Stimulated activated naive CD8-positive, alpha-beta T cell treated with anti-CD3 and anti-CD28 coated beads, Interleukin-15, amount 100 ng/mL, for 72 hours (primary cell): ENCODE results near the gene RASGEF1C.
A peak's percentile ranks its signal among the peaks of the same experiment; 100 is the strongest.
"Not testable (repeated sequence)": the region's sequence is repeated elsewhere in the genome, so short reads cannot be mapped to it uniquely, and the experiment has no call there.

Source experiments
- ATAC-seq: fragments of 150-1000 bp; cut with Tn5 transposase; 2 replicates; pipeline ENCODE4 v1.10.0; 2021; ENCODE audit warnings: mild to moderate bottlenecking, moderate library complexity
- DNase-seq, 2 donors: peaks; one replicate each; pipeline ENCODE4 v3.0.0; 2021 to 2022
- H3K27ac Mint-ChIP-seq, 2 donors: one replicate each; pipeline ENCODE4 v1.8.0; 2022; ENCODE audit warnings: mild to moderate bottlenecking in 2 of 2, mixed read lengths in 2 of 2, moderate library complexity in 2 of 2
- H3K27me3 Mint-ChIP-seq: one replicate; pipeline ENCODE4 v1.8.0; 2022; ENCODE audit warnings: mixed read lengths
- H3K4me1 Mint-ChIP-seq: one replicate; pipeline ENCODE4 v1.8.0; 2022; ENCODE audit warnings: mild to moderate bottlenecking, mixed read lengths
- H3K4me3 Mint-ChIP-seq, 2 donors: one replicate each; pipeline ENCODE4 v1.8.0; 2022; ENCODE audit warnings: mild to moderate bottlenecking in 2 of 2, mixed read lengths in 2 of 2, moderate library complexity in 1 of 2
- H3K9me3 Mint-ChIP-seq, 2 donors: one replicate each; pipeline ENCODE4 v1.8.0; 2022; ENCODE audit warnings: mixed read lengths in 2 of 2

RASGEF1C gene

GRCh38 chr5:180129291-180130190 lies 79.5 kb downstream of the RASGEF1C start:
- ATAC-seq, result no peak
- H3K9me3 Mint-ChIP-seq, result no peaks in the 10 kb centered on the region
- H3K4me1 Mint-ChIP-seq, result peaks cover 2% of the 10 kb centered on the region
- H3K27me3 Mint-ChIP-seq, result peaks cover 18% of the 10 kb centered on the region
- DNase-seq, result peak in 1 of 2 donors; percentile 7
- H3K27ac Mint-ChIP-seq, result no peak overlapping the region
- no peak overlapping the region for H3K4me3 Mint-ChIP-seq

- peaks cover 26% of the 10 kb centered on the region for H3K27me3 Mint-ChIP-seq
- H3K9me3 Mint-ChIP-seq, result no peaks in the 10 kb centered on the region
- ATAC-seq (peak; percentile 21), DNase-seq (no peak)
- no peaks in the 10 kb centered on the region for H3K4me1 Mint-ChIP-seq
- no peak overlapping the region for H3K27ac Mint-ChIP-seq
- H3K4me3 Mint-ChIP-seq, result no peak overlapping the region
Measured at GRCh38 chr5:180128671-180129261, 80.2 kb downstream of the RASGEF1C start.

GRCh38 chr5:180127682-180128670 lies 81.0 kb downstream of the RASGEF1C start:
- Mint-ChIP-seq H3K4me3 (no peak overlapping the region), H3K27ac (peak overlapping the region in 1 of 2 donors; percentile 20), H3K27me3 (peaks cover 26% of the 10 kb centered on the region), H3K4me1 (no peaks in the 10 kb centered on the region), H3K9me3 (no peaks in the 10 kb centered on the region)
- ATAC-seq, result peak; percentile 11
- DNase-seq, result peak in 1 of 2 donors; percentile 8

- ATAC-seq (peak; percentile 63), DNase-seq (peak; percentile 46 to 55)
- Mint-ChIP-seq H3K9me3 (no peaks in the 10 kb centered on the region), H3K4me3 (no peak overlapping the region), H3K27ac (no peak overlapping the region), H3K27me3 (peaks cover 26% of the 10 kb centered on the region), H3K4me1 (no peaks in the 10 kb centered on the region)
Measured at GRCh38 chr5:180126716-180127681, 82.0 kb downstream of the RASGEF1C start.

- H3K27ac Mint-ChIP-seq, H3K4me3 Mint-ChIP-seq, H3K9me3 Mint-ChIP-seq, ATAC-seq, H3K4me1 Mint-ChIP-seq: not testable (repeated sequence)
- DNase-seq, result peak in 1 of 2 donors; percentile 1
- H3K27me3 Mint-ChIP-seq, result peaks cover 26% of the 10 kb centered on the region
Measured at GRCh38 chr5:180126156-180126555, 82.9 kb downstream of the RASGEF1C start.

- H3K4me3 Mint-ChIP-seq, ATAC-seq, DNase-seq, H3K27ac Mint-ChIP-seq, H3K4me1 Mint-ChIP-seq, H3K9me3 Mint-ChIP-seq: not testable (repeated sequence)
- H3K27me3 Mint-ChIP-seq, result peaks cover 26% of the 10 kb centered on the region
Measured at GRCh38 chr5:180124662-180125061, 84.3 kb downstream of the RASGEF1C start.

GRCh38 chr5:180122875-180123274 lies 86.1 kb downstream of the RASGEF1C start:
- ATAC-seq (no peak), DNase-seq (no peak)
- peak overlapping the region in 1 of 2 donors; percentile 64 for H3K27ac Mint-ChIP-seq
- no peak overlapping the region for H3K4me3 Mint-ChIP-seq
- no peaks in the 10 kb centered on the region for H3K9me3 Mint-ChIP-seq
- no peaks in the 10 kb centered on the region for H3K4me1 Mint-ChIP-seq
- peaks cover 26% of the 10 kb centered on the region for H3K27me3 Mint-ChIP-seq

GRCh38 chr5:180121826-180122413 lies 87.1 kb downstream of the RASGEF1C start:
- ATAC-seq, result no peak

GRCh38 chr5:180120237-180121101 lies 88.5 kb downstream of the RASGEF1C start:
- Mint-ChIP-seq H3K4me3 (no peak overlapping the region), H3K4me1 (no peaks in the 10 kb centered on the region), H3K27me3 (peaks cover 17% of the 10 kb centered on the region), H3K27ac (no peak overlapping the region), H3K9me3 (no peaks in the 10 kb centered on the region)
- ATAC-seq (peak; percentile 12), DNase-seq (no peak)

More at GRCh38 chr5:180121826-180122413, 87.1 kb downstream of the RASGEF1C start:
- peaks cover 26% of the 10 kb centered on the region for H3K27me3 Mint-ChIP-seq
- no peak overlapping the region for H3K27ac Mint-ChIP-seq
- no peaks in the 10 kb centered on the region for H3K4me1 Mint-ChIP-seq
- H3K4me3 Mint-ChIP-seq, result no peak overlapping the region
- DNase-seq, result no peak
- H3K9me3 Mint-ChIP-seq, result no peaks in the 10 kb centered on the region

GRCh38 chr5:180119903-180120236 lies 89.1 kb downstream of the RASGEF1C start:
- H3K4me3 Mint-ChIP-seq, result no peak overlapping the region

GRCh38 chr5:180119031-180119902 lies 89.7 kb downstream of the RASGEF1C start:
- DNase-seq, result no peak
- H3K27me3 Mint-ChIP-seq, result peaks cover 5% of the 10 kb centered on the region
- no peak overlapping the region for H3K4me3 Mint-ChIP-seq
- H3K4me1 Mint-ChIP-seq, result no peaks in the 10 kb centered on the region
- peak; percentile 41 for ATAC-seq
- H3K27ac Mint-ChIP-seq, result no peak overlapping the region
- no peaks in the 10 kb centered on the region for H3K9me3 Mint-ChIP-seq

More at GRCh38 chr5:180119903-180120236, 89.1 kb downstream of the RASGEF1C start:
- no peak for DNase-seq
- Mint-ChIP-seq H3K9me3 (no peaks in the 10 kb centered on the region), H3K27me3 (peaks cover 11% of the 10 kb centered on the region), H3K4me1 (no peaks in the 10 kb centered on the region), H3K27ac (no peak overlapping the region)
- ATAC-seq, result peak; percentile 9

GRCh38 chr5:180118391-180118791 lies 90.6 kb downstream of the RASGEF1C start:
- Mint-ChIP-seq H3K9me3 (no peaks in the 10 kb centered on the region), H3K4me1 (no peaks in the 10 kb centered on the region), H3K27me3 (no peaks in the 10 kb centered on the region), H3K27ac (no peak overlapping the region), H3K4me3 (no peak overlapping the region)
- DNase-seq (no peak), ATAC-seq (no peak)
